Testis (tissue), 3 donors: Measurements from ENCODE around the gene ME3. TPM values are rescaled to one million over a fixed set of nuclear protein-coding genes. Genes with fewer than 3 reads are reported as not detected.

ENCODE experiments used
- DNase-seq: peaks from one replicate; pipeline ENCODE4 v3.0.0-alpha.2; 2019
- H3K27ac ChIP-seq, 2 donors: fragments of 200-600 bp; sonication (generic); one replicate each; pipeline ENCODE4 v1.5.1; 2019
- H3K27me3 ChIP-seq: fragments of 200-600 bp; sonication (generic); one replicate; pipeline ENCODE4 v1.5.1; 2019
- H3K36me3 ChIP-seq: fragments of 200-600 bp; sonication (generic); one replicate; pipeline ENCODE4 v1.5.1; 2017; ENCODE audit warnings: low read depth; ENCODE audit errors: missing control alignments
- H3K4me1 ChIP-seq: fragments of 200-600 bp; sonication (generic); one replicate; pipeline ENCODE4 v1.5.1; 2019
- H3K4me3 ChIP-seq, 2 donors: fragments of 200-600 bp; sonication (generic); one replicate each; pipeline ENCODE4 v1.5.1; 2017 to 2019
- H3K9me3 ChIP-seq: fragments of 200-600 bp; sonication (generic); one replicate; pipeline ENCODE4 v1.5.1; 2017
- CTCF ChIP-seq, 3 experiments: fragments of 450-650 bp in 2 of 3; fragments of 200-600 bp in 1 of 3; sonication (generic) in 1 of 3; IDR thresholded peaks; one replicate each; pipeline ENCODE4 v1.5.1; 2016 to 2019; ENCODE audit warnings: antibody characterized with exemption in 3 of 3, mild to moderate bottlenecking in 2 of 3, moderate library complexity in 1 of 3
- POLR2A ChIP-seq: fragments of 450-650 bp; IDR thresholded peaks from one replicate; pipeline ENCODE4 v1.6.1; 2017; ENCODE audit warnings: antibody characterized with exemption, mild to moderate bottlenecking, moderate library complexity
- WGBS, 2 donors: methylation state at CpG; one replicate each; pipeline ENCODE4 v1.1.5; 2018; 5-methylcytosine and 5-hydroxymethylcytosine counted together
- intact Hi-C: fragments of 100-400 bp; cut with DNase I; formaldehyde crosslinking; loops from one replicate; pipeline ENCODE4 v1.15.1; 2023; ENCODE audit warnings: low total_unique reads
- polyA plus RNA-seq: library from polyadenylated mRNA; stranded (reverse); fragments of 350-450 nt; fragmentation: Illumina TruSeq; extraction: RNeasy Lipid Tissue Mini Kit (QIAGEN cat#74804); gene quantifications from one replicate; pipeline ENCODE4 v1.2.3, GENCODE V29; 2014; ENCODE audit warnings: low read depth, low replicate concordance; ENCODE audit not compliant: insufficient read depth
- total RNA-seq, 2 donors: library from RNA; depleted of rRNA; stranded (reverse); fragments of >200 nt; gene quantifications; one replicate each; pipeline ENCODE4 v1.2.3, GENCODE V29; 2016

The ME3 gene
- total and polyA plus RNA-seq, 3 donors from 2014 or later, result 26.7 to 170 (median 115) TPM

- H3K27ac ChIP-seq, result no peak overlapping the region
- intact Hi-C loops, result no loop called here
- DNase-seq, result no peak
- H3K27me3 ChIP-seq, result no peaks in the 10 kb centered on the region
- 73 to 74% methylated on average over 1 of the region's 1 CpG for WGBS, 2 donors
- H3K4me3 ChIP-seq, result no peak overlapping the region
- no peaks in the 10 kb centered on the region for H3K9me3 ChIP-seq
- no peak for TF ChIP-seq POLR2A
- TF ChIP-seq CTCF (IDR thresholded peaks at IDR 0.05), result no peak
- H3K4me1 ChIP-seq, result peaks cover 11% of the 10 kb centered on the region
- no peaks in the 10 kb centered on the region for H3K36me3 ChIP-seq
Measured at GRCh38 chr11:86696004-86696403, 23.6 kb upstream of the ME3 start.

- TF ChIP-seq CTCF (IDR thresholded peaks at IDR 0.05) (no peak), POLR2A (no peak)
- Histone ChIP-seq H3K27ac (no peak overlapping the region), H3K36me3 (no peaks in the 10 kb centered on the region), H3K27me3 (no peaks in the 10 kb centered on the region), H3K9me3 (no peaks in the 10 kb centered on the region), H3K4me3 (no peak overlapping the region), H3K4me1 (peaks cover 11% of the 10 kb centered on the region)
- intact Hi-C loops, result no loop called here
- DNase-seq, result no peak
Measured at GRCh38 chr11:86695373-86695772, 23.0 kb upstream of the ME3 start.

- Histone ChIP-seq H3K27me3 (no peaks in the 10 kb centered on the region), H3K4me1 (peaks cover 11% of the 10 kb centered on the region), H3K9me3 (no peaks in the 10 kb centered on the region), H3K36me3 (no peaks in the 10 kb centered on the region), H3K4me3 (no peak overlapping the region), H3K27ac (peak overlapping the region; percentile 32 to 55)
- no peak for TF ChIP-seq CTCF (IDR thresholded peaks at IDR 0.05)
- TF ChIP-seq POLR2A, result no peak
- intact Hi-C loops, result no loop called here
- 56 to 77% methylated on average over 1 of the region's 1 CpG for WGBS, 2 donors
- DNase-seq, result peak; percentile 75
Measured at GRCh38 chr11:86693518-86693917, 21.1 kb upstream of the ME3 start.

GRCh38 chr11:86692746-86693145 is 20.3 kb upstream of the ME3 start:
- DNase-seq, result no peak
- no peak for TF ChIP-seq POLR2A
- TF ChIP-seq CTCF (IDR thresholded peaks at IDR 0.05), result no peak
- H3K27me3 ChIP-seq, result no peaks in the 10 kb centered on the region
- H3K9me3 ChIP-seq, result no peaks in the 10 kb centered on the region
- no peaks in the 10 kb centered on the region for H3K36me3 ChIP-seq
- H3K4me3 ChIP-seq, result no peak overlapping the region
- intact Hi-C loops, result no loop called here
- 94 to 97% methylated on average over 1 of the region's 1 CpG for WGBS, 2 donors
- H3K27ac ChIP-seq, result peak overlapping the region; percentile 32 to 41
- peaks cover 11% of the 10 kb centered on the region for H3K4me1 ChIP-seq

- no peak overlapping the region for H3K4me3 ChIP-seq
- 59 to 73% methylated on average over 1 of the region's 1 CpG for WGBS, 2 donors
- H3K27ac ChIP-seq, result no peak overlapping the region
- H3K36me3 ChIP-seq, result no peaks in the 10 kb centered on the region
- TF ChIP-seq CTCF (IDR thresholded peaks at IDR 0.05) (no peak), POLR2A (no peak)
- H3K27me3 ChIP-seq, result no peaks in the 10 kb centered on the region
- peaks cover 11% of the 10 kb centered on the region for H3K4me1 ChIP-seq
- intact Hi-C loops, result no loop called here
- DNase-seq, result no peak
- H3K9me3 ChIP-seq, result no peaks in the 10 kb centered on the region
Measured at GRCh38 chr11:86692317-86692716, 19.9 kb upstream of the ME3 start.
